ENCODE measurements around the gene RBMS3. TPM values are rescaled to one million over a fixed set of nuclear protein-coding genes. Genes with fewer than 3 reads are reported as not detected.
"Not testable (repeated sequence)": the region's sequence is repeated elsewhere in the genome, so short reads cannot be mapped to it uniquely, and the experiment has no call there.

RBMS3 gene
- total and polyA plus RNA-seq, 9 donors: 15.9 to 77.4 (median 25.9) TPM

GRCh38 chr3:29808324-29808723, 527.5 kb downstream of the RBMS3 start:
- not testable (repeated sequence) for DNase-seq; H3K4me3 ChIP-seq (ENCODE audit: low read length); H3K27me3 ChIP-seq (ENCODE audit: control insufficient read depth, insufficient read depth, low read length); H3K4me1 ChIP-seq (ENCODE audit: control insufficient read depth, insufficient read depth, low read length); H3K9me3 ChIP-seq (replicated peaks; ENCODE audit: control insufficient read depth, low read depth, low read length); H3K27ac ChIP-seq (ENCODE audit: low read length); H3K36me3 ChIP-seq (ENCODE audit: control insufficient read depth, insufficient read depth, low read length)
- WGBS (ENCODE audit: insufficient coverage): no CpG with 5 or more reads among the region's 3 CpGs

GRCh38 chr3:29822071-29822470, 541.2 kb downstream of the RBMS3 start:
- H3K4me1 ChIP-seq (ENCODE audit: control insufficient read depth, insufficient read depth, low read length): no peaks in the 10 kb centered on the region
- no peak for DNase-seq

GRCh38 chr3:29823233-29823632, 542.4 kb downstream of the RBMS3 start:
- Histone ChIP-seq H3K36me3 (ENCODE audit: control insufficient read depth, insufficient read depth, low read length) (peaks cover 2% of the 10 kb centered on the region), H3K27me3 (ENCODE audit: control insufficient read depth, insufficient read depth, low read length) (no peaks in the 10 kb centered on the region), H3K4me1 (ENCODE audit: control insufficient read depth, insufficient read depth, low read length) (no peaks in the 10 kb centered on the region), H3K9me3 (replicated peaks; ENCODE audit: control insufficient read depth, low read depth, low read length) (no peaks in the 10 kb centered on the region), H3K27ac (ENCODE audit: low read length) (no peak overlapping the region), H3K4me3 (ENCODE audit: low read length) (no peak overlapping the region)
- WGBS (ENCODE audit: insufficient coverage): no CpG with 5 or more reads among the region's 1 CpG
- no peak for DNase-seq

More at GRCh38 chr3:29822071-29822470, 541.2 kb downstream of the RBMS3 start:
- H3K4me3 ChIP-seq (ENCODE audit: low read length): no peak overlapping the region
- H3K36me3 ChIP-seq (ENCODE audit: control insufficient read depth, insufficient read depth, low read length): peaks cover 2% of the 10 kb centered on the region
- no peak overlapping the region for H3K27ac ChIP-seq (ENCODE audit: low read length)
- no peaks in the 10 kb centered on the region for H3K27me3 ChIP-seq (ENCODE audit: control insufficient read depth, insufficient read depth, low read length)
- H3K9me3 ChIP-seq (replicated peaks; ENCODE audit: control insufficient read depth, low read depth, low read length): no peaks in the 10 kb centered on the region

GRCh38 chr3:29826712-29827111, 545.8 kb downstream of the RBMS3 start:
- no peaks in the 10 kb centered on the region for H3K9me3 ChIP-seq (replicated peaks; ENCODE audit: control insufficient read depth, low read depth, low read length)
- no peaks in the 10 kb centered on the region for H3K4me1 ChIP-seq (ENCODE audit: control insufficient read depth, insufficient read depth, low read length)
- H3K36me3 ChIP-seq (ENCODE audit: control insufficient read depth, insufficient read depth, low read length): peaks cover 2% of the 10 kb centered on the region
- H3K27me3 ChIP-seq (ENCODE audit: control insufficient read depth, insufficient read depth, low read length): no peaks in the 10 kb centered on the region
- DNase-seq: no peak
- H3K27ac ChIP-seq (ENCODE audit: low read length): no peak overlapping the region
- H3K4me3 ChIP-seq (ENCODE audit: low read length): no peak overlapping the region

- Histone ChIP-seq H3K9me3 (replicated peaks; ENCODE audit: control insufficient read depth, low read depth, low read length) (peaks cover 3% of the 10 kb centered on the region), H3K27me3 (ENCODE audit: control insufficient read depth, insufficient read depth, low read length) (no peaks in the 10 kb centered on the region), H3K4me1 (ENCODE audit: control insufficient read depth, insufficient read depth, low read length) (no peaks in the 10 kb centered on the region), H3K36me3 (ENCODE audit: control insufficient read depth, insufficient read depth, low read length) (peaks cover 2% of the 10 kb centered on the region), H3K4me3 (ENCODE audit: low read length) (no peak overlapping the region), H3K27ac (ENCODE audit: low read length) (peak overlapping the region; percentile 42)
- DNase-seq: no peak
These were observed 546.9 kb downstream of the RBMS3 start for GRCh38 chr3:29827756-29828155.

- Histone ChIP-seq H3K27me3 (ENCODE audit: control insufficient read depth, insufficient read depth, low read length) (no peaks in the 10 kb centered on the region), H3K4me3 (ENCODE audit: low read length) (no peak overlapping the region), H3K9me3 (replicated peaks; ENCODE audit: control insufficient read depth, low read depth, low read length) (peaks cover 8% of the 10 kb centered on the region), H3K27ac (ENCODE audit: low read length) (peak overlapping the region; percentile 53), H3K4me1 (ENCODE audit: control insufficient read depth, insufficient read depth, low read length) (no peaks in the 10 kb centered on the region), H3K36me3 (ENCODE audit: control insufficient read depth, insufficient read depth, low read length) (no peaks in the 10 kb centered on the region)
- peak; percentile 54 for DNase-seq
- WGBS (ENCODE audit: insufficient coverage): no CpG with 5 or more reads among the region's 3 CpGs
These were observed 548.5 kb downstream of the RBMS3 start for GRCh38 chr3:29829340-29829739.

GRCh38 chr3:29850641-29851040, 569.8 kb downstream of the RBMS3 start:
- Histone ChIP-seq H3K4me1 (ENCODE audit: control insufficient read depth, insufficient read depth, low read length) (no peaks in the 10 kb centered on the region), H3K4me3 (ENCODE audit: low read length) (no peak overlapping the region), H3K9me3 (replicated peaks; ENCODE audit: control insufficient read depth, low read depth, low read length) (peaks cover 8% of the 10 kb centered on the region), H3K27ac (ENCODE audit: low read length) (no peak overlapping the region), H3K36me3 (ENCODE audit: control insufficient read depth, insufficient read depth, low read length) (no peaks in the 10 kb centered on the region), H3K27me3 (ENCODE audit: control insufficient read depth, insufficient read depth, low read length) (no peaks in the 10 kb centered on the region)
- WGBS (ENCODE audit: insufficient coverage): 30% methylated on average over 2 of the region's 2 CpGs
- no peak for DNase-seq

GRCh38 chr3:29852767-29853166, 571.9 kb downstream of the RBMS3 start:
- no peaks in the 10 kb centered on the region for H3K36me3 ChIP-seq (ENCODE audit: control insufficient read depth, insufficient read depth, low read length)
- no peak overlapping the region for H3K4me3 ChIP-seq (ENCODE audit: low read length)
- no peak overlapping the region for H3K27ac ChIP-seq (ENCODE audit: low read length)
- no CpG with 5 or more reads among the region's 1 CpG for WGBS (ENCODE audit: insufficient coverage)
- no peaks in the 10 kb centered on the region for H3K27me3 ChIP-seq (ENCODE audit: control insufficient read depth, insufficient read depth, low read length)
- H3K4me1 ChIP-seq (ENCODE audit: control insufficient read depth, insufficient read depth, low read length): no peaks in the 10 kb centered on the region
- DNase-seq: no peak
- H3K9me3 ChIP-seq (replicated peaks; ENCODE audit: control insufficient read depth, low read depth, low read length): peaks cover 8% of the 10 kb centered on the region

GRCh38 chr3:29853841-29854397, 573.0 kb downstream of the RBMS3 start:
- H3K9me3 ChIP-seq (replicated peaks; ENCODE audit: control insufficient read depth, low read depth, low read length): peaks cover 8% of the 10 kb centered on the region
- no peak overlapping the region for H3K27ac ChIP-seq (ENCODE audit: low read length)
- 72% methylated on average over 3 of the region's 7 CpGs for WGBS (ENCODE audit: insufficient coverage)
- H3K27me3 ChIP-seq (ENCODE audit: control insufficient read depth, insufficient read depth, low read length): no peaks in the 10 kb centered on the region
- H3K4me1 ChIP-seq (ENCODE audit: control insufficient read depth, insufficient read depth, low read length): no peaks in the 10 kb centered on the region
- no peaks in the 10 kb centered on the region for H3K36me3 ChIP-seq (ENCODE audit: control insufficient read depth, insufficient read depth, low read length)
- no peak overlapping the region for H3K4me3 ChIP-seq (ENCODE audit: low read length)
- no peak for DNase-seq

GRCh38 chr3:29854821-29855220, 574.0 kb downstream of the RBMS3 start:
- Histone ChIP-seq H3K36me3 (ENCODE audit: control insufficient read depth, insufficient read depth, low read length) (no peaks in the 10 kb centered on the region), H3K4me3 (ENCODE audit: low read length) (no peak overlapping the region), H3K4me1 (ENCODE audit: control insufficient read depth, insufficient read depth, low read length) (no peaks in the 10 kb centered on the region), H3K9me3 (replicated peaks; ENCODE audit: control insufficient read depth, low read depth, low read length) (peaks cover 8% of the 10 kb centered on the region), H3K27me3 (ENCODE audit: control insufficient read depth, insufficient read depth, low read length) (no peaks in the 10 kb centered on the region), H3K27ac (ENCODE audit: low read length) (no peak overlapping the region)
- DNase-seq: peak; percentile 86

- Histone ChIP-seq H3K4me3 (ENCODE audit: low read length) (no peak overlapping the region), H3K27ac (ENCODE audit: low read length) (no peak overlapping the region), H3K27me3 (ENCODE audit: control insufficient read depth, insufficient read depth, low read length) (no peaks in the 10 kb centered on the region), H3K9me3 (replicated peaks; ENCODE audit: control insufficient read depth, low read depth, low read length) (no peaks in the 10 kb centered on the region), H3K36me3 (ENCODE audit: control insufficient read depth, insufficient read depth, low read length) (no peaks in the 10 kb centered on the region), H3K4me1 (ENCODE audit: control insufficient read depth, insufficient read depth, low read length) (no peaks in the 10 kb centered on the region)
- no CpG with 5 or more reads among the region's 1 CpG for WGBS (ENCODE audit: insufficient coverage)
- peak; percentile 41 for DNase-seq
These were observed 578.9 kb downstream of the RBMS3 start for GRCh38 chr3:29859726-29860270.
